Measurements from ENCODE around the gene NLRC3. TPM values are rescaled to one million over a fixed set of nuclear protein-coding genes. Genes with fewer than 3 reads are reported as not detected.
A peak's percentile ranks its signal among the peaks of the same experiment; 100 is the strongest.
"Not testable (repeated sequence)": the region's sequence is repeated elsewhere in the genome, so short reads cannot be mapped to it uniquely, and the experiment has no call there.

Gene NLRC3
- total RNA-seq, 1 donor from 2014 or later: not detected

GRCh38 chr16:3612510-3613466 lies 35.6 kb upstream of the NLRC3 start:
- Mint-ChIP-seq H3K4me1 (ENCODE audit: unreplicated experiment) (peaks cover 28% of the 10 kb centered on the region), H3K4me3 (ENCODE audit: unreplicated experiment) (peak overlapping the region; percentile 99), H3K27ac (ENCODE audit: unreplicated experiment) (peak overlapping the region; percentile 17), H3K36me3 (ENCODE audit: unreplicated experiment) (peaks cover 4% of the 10 kb centered on the region), H3K27me3 (ENCODE audit: unreplicated experiment) (no peaks in the 10 kb centered on the region), H3K9me3 (ENCODE audit: unreplicated experiment) (no peaks in the 10 kb centered on the region)
- no peak for TF ChIP-seq CTCF (IDR thresholded peaks at IDR 0.05)
- DNase-seq (ENCODE audit: extremely low spot score, unreplicated experiment): no peak

- Mint-ChIP-seq H3K9me3 (ENCODE audit: unreplicated experiment) (no peaks in the 10 kb centered on the region), H3K27ac (ENCODE audit: unreplicated experiment) (peak within 1 kb of the TSS; percentile 97), H3K36me3 (ENCODE audit: unreplicated experiment) (peaks cover 6% of the 10 kb centered on the region), H3K27me3 (ENCODE audit: unreplicated experiment) (no peaks in the 10 kb centered on the region), H3K4me1 (ENCODE audit: unreplicated experiment) (peaks cover 28% of the 10 kb centered on the region), H3K4me3 (ENCODE audit: unreplicated experiment) (peak within 1 kb of the TSS; percentile 99)
- TF ChIP-seq CTCF (IDR thresholded peaks at IDR 0.05): no peak
- DNase-seq (ENCODE audit: extremely low spot score, unreplicated experiment): peak; percentile 98
Measured at GRCh38 chr16:3611146-3611975, 34.2 kb upstream of the NLRC3 start, which contains the start of gene SLX4. SLX4 (minus strand) TSS chr16:3611606; CDS start chr16:3608964, 2,642 bp downstream.

- no peak overlapping the region for H3K27ac Mint-ChIP-seq (ENCODE audit: unreplicated experiment)
- no peak for TF ChIP-seq CTCF (IDR thresholded peaks at IDR 0.05)
Measured at GRCh38 chr16:3610698-3611145, 33.5 kb upstream of the NLRC3 start.

GRCh38 chr16:3609895-3610697 lies 32.9 kb upstream of the NLRC3 start:
- H3K27ac Mint-ChIP-seq (ENCODE audit: unreplicated experiment): no peak overlapping the region
- no peaks in the 10 kb centered on the region for H3K27me3 Mint-ChIP-seq (ENCODE audit: unreplicated experiment)
- DNase-seq (ENCODE audit: extremely low spot score, unreplicated experiment): no peak
- peaks cover 28% of the 10 kb centered on the region for H3K4me1 Mint-ChIP-seq (ENCODE audit: unreplicated experiment)
- peaks cover 6% of the 10 kb centered on the region for H3K36me3 Mint-ChIP-seq (ENCODE audit: unreplicated experiment)
- no peak for TF ChIP-seq CTCF (IDR thresholded peaks at IDR 0.05)
- peak overlapping the region; percentile 99 for H3K4me3 Mint-ChIP-seq (ENCODE audit: unreplicated experiment)
- no peaks in the 10 kb centered on the region for H3K9me3 Mint-ChIP-seq (ENCODE audit: unreplicated experiment)

More at GRCh38 chr16:3610698-3611145, 33.5 kb upstream of the NLRC3 start:
- H3K27me3 Mint-ChIP-seq (ENCODE audit: unreplicated experiment): no peaks in the 10 kb centered on the region
- H3K9me3 Mint-ChIP-seq (ENCODE audit: unreplicated experiment): no peaks in the 10 kb centered on the region
- peaks cover 7% of the 10 kb centered on the region for H3K36me3 Mint-ChIP-seq (ENCODE audit: unreplicated experiment)
- DNase-seq (ENCODE audit: extremely low spot score, unreplicated experiment): no peak
- H3K4me1 Mint-ChIP-seq (ENCODE audit: unreplicated experiment): peaks cover 28% of the 10 kb centered on the region
- peak overlapping the region; percentile 99 for H3K4me3 Mint-ChIP-seq (ENCODE audit: unreplicated experiment)

GRCh38 chr16:3608976-3609375 lies 31.8 kb upstream of the NLRC3 start:
- H3K9me3 Mint-ChIP-seq (ENCODE audit: unreplicated experiment); DNase-seq (ENCODE audit: extremely low spot score, unreplicated experiment); H3K27ac Mint-ChIP-seq (ENCODE audit: unreplicated experiment); H3K36me3 Mint-ChIP-seq (ENCODE audit: unreplicated experiment); H3K27me3 Mint-ChIP-seq (ENCODE audit: unreplicated experiment); H3K4me3 Mint-ChIP-seq (ENCODE audit: unreplicated experiment): not testable (repeated sequence)
- H3K4me1 Mint-ChIP-seq (ENCODE audit: unreplicated experiment): peaks cover 25% of the 10 kb centered on the region
